Choroid plexus epithelial cell (primary cell): ENCODE measurements around the gene CCDC197.

Experiments used
- DNase-seq: peaks from one replicate; pipeline ENCODE4 v3.0.0-alpha.2; 2010; ENCODE audit warnings: low read depth
- H3K4me3 ChIP-seq: 2 replicates; pipeline ENCODE4 v1.5.1; 2011; ENCODE audit warnings: low read depth, mild to moderate bottlenecking, control low read depth, low read length, moderate library complexity
- CTCF ChIP-seq: conservative IDR thresholded peaks from 2 replicates; pipeline ENCODE4 v1.5.1; 2011; ENCODE audit warnings: low read depth, mild to moderate bottlenecking, control low read depth, inconsistent platforms, low read length, moderate library complexity

The CCDC197 gene

DNA sequence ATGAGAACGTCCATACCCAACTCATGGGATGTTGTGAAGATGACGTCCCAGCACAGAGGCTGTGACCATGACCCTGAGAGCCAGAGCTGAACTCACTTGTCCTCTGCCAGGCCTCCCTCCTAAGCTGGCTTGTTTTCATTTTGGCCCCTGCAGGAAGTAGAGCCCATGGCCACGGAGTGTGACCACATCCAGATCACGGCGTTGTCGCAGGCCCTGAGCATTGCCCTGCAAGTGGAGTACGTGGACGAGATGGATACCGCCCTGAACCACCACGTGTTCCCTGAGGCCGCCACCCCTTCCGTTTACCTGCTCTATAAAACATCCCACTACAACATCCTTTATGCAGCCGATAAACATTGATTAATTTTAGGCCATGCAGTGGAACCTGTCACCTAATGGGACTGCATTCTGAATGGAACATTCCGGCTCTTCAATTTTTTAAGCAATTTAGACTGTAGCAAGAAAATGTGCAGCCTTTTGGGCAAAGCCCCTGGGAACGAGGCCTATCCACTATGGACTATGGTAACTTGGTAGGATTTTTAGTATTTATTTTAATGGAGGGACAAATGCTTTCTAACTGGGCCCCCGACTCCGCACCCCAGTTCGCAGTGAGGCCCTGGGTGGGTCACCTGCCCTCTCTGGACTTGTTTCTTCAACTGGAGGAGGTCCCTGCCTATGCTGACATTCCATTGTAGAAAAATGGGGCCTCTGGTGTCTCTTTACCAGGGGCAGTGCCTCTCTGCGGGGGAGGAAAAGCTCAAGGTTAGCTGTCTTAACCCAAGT, 48.7 kb downstream of the CCDC197 start:
- no peak overlapping the region for H3K4me3 ChIP-seq
- TF ChIP-seq CTCF: no peak
- DNase-seq: no peak

GRCh38 chr14:94046696-94047250, 49.7 kb downstream of the CCDC197 start:
- TF ChIP-seq CTCF: no peak
- no peak for DNase-seq
- H3K4me3 ChIP-seq: no peak overlapping the region

GRCh38 chr14:94047581-94047980, 50.5 kb downstream of the CCDC197 start:
- no peak overlapping the region for H3K4me3 ChIP-seq
- TF ChIP-seq CTCF: no peak
- DNase-seq: no peak

DNA sequence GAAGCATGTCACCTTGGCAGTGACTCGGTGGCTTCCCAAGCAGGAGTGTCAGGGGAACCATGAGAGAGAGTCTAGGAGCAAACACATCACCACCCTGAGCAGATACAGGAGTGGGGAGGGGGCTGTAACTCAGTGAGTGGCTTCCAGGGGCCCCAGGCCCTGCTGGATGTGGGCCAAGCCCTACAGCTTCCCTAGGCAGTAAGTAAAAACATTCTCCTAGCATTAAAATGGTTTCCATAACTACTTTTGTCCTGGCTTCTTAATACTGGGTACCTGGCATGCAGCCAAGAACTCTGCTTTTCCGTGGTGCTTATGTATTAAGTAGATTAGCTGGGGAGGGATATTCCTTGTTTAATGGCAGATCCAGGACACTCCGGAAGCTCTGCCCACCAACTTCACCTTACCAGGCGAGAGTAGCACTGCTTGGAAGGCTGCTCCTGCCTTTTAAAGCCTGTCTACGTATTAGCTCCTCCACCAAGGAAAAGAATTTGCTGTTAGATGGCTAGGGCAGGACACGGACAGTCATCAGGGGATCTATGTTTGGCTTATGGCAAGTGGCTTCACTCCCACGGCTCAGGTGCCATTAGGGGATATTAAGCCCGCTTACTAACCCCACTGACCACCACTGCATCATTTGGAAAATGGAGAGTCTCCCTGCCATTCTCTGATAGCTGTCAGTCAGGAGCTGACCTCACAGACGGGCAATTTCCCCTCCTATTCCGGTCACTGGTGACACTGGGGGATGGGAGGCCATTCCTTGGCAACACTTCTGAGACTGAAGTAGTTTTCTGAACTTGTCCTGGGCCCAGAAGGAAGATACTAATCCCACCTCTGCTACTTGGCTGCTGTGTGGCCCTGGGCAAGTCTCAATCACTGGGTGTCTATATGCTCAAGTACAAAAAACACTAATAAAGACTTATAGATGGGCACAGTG, 51.9 kb downstream of the CCDC197 start:
- DNase-seq: peak; percentile 14
- TF ChIP-seq CTCF: no peak
- no peak overlapping the region for H3K4me3 ChIP-seq

DNA sequence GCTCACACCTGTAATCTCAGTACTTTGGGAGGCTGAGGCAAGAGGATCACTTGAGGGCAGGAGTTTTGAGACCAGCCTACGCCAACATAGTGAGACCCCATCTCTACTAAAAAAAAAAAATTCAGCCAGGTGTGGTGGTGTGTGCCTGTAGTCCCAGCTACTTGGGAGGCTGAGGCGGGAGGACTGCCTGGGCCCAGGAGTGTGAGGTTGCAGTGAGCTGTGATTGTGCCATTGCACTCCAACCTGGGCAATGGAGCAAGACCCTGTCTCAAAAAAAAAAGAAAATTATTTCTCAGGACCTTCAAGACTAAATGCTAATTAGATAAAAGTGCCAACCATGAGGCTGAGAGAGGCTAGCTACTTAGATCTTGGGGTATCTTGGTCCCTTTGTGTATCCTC, 52.5 kb downstream of the CCDC197 start:
- no peak for DNase-seq
- H3K4me3 ChIP-seq: no peak overlapping the region
- TF ChIP-seq CTCF: no peak

DNA sequence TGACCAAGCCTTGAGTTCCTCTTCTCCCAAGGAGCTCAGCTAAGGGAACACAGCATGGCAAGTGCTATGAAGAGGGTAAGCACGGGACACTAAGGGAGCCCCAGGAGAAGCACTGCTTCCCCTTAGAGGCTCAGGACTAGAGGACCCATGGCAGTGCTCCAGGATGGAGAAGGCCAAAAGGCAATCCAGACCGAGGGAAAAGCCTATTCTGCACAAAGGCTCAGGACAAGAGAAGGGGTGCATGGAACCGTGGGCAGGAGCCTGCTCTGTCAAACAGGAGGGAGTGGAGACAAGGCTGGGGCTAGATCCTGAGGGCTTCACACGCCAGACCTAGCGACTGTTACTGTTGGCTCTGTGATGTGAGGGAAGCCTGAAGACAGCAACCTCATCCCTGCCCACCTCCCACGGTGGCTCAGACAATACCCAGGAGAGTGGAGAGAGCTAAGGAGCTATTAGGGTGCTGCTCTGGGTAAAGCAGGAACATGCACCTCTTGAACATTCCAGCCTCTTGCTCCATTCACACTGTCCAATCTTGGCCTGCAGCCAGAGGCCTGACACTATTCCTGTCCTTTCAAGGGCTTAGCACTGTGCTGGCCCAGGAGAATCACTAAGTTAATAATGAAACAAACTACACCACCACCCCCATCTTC, 53.3 kb downstream of the CCDC197 start:
- no peak overlapping the region for H3K4me3 ChIP-seq
- peak; percentile 18 for DNase-seq
- no peak for TF ChIP-seq CTCF
